Measurements from ENCODE around the gene WASHC4. TPM values are rescaled to one million over a fixed set of nuclear protein-coding genes. Genes with fewer than 3 reads are reported as not detected.

Gene WASHC4
- total RNA-seq, 2 experiments from 2014 or later: 28.7 to 29.2 TPM

Other genes starting within 250 kb of the WASHC4 start
- gene SLC41A2, start 149.4 kb upstream of the WASHC4 start, total RNA-seq: 10 to 100 TPM in 1 of 2 experiments, 1 to 10 TPM in 1; 5.3 to 11.1 TPM
- 10 to 100 TPM; 39.4 to 42.0 TPM for gene NOPCHAP1, start 121.4 kb upstream of the WASHC4 start, total RNA-seq
- 1 to 10 TPM; 5.7 to 7.8 TPM for gene ALDH1L2, start 23.3 kb upstream of the WASHC4 start, total RNA-seq
- 10 to 100 TPM; 14.5 to 15.8 TPM for gene APPL2, start 128.4 kb downstream of the WASHC4 start, total RNA-seq
- gene C12orf75, start 223.0 kb downstream of the WASHC4 start, total RNA-seq: 10 to 100 TPM; 62.0 to 66.9 TPM